Cortex of kidney (tissue), 1 donor: ENCODE results near the gene G6PC2.

Experiments
- DNase-seq: peaks from one replicate; lab custom pipeline; 2025; lab: John Stamatoyannopoulos, UW

The G6PC2 gene

GRCh38 chr2:168945508-168945907 is 44.4 kb downstream of the G6PC2 start:
- DNase-seq, result no peak

- no peak for DNase-seq
Measured at GRCh38 chr2:168948621-168949212, 47.6 kb downstream of the G6PC2 start.

- DNase-seq, result no peak
Measured at GRCh38 chr2:168949324-168949723, 48.2 kb downstream of the G6PC2 start.

- DNase-seq, result no peak
Measured at GRCh38 chr2:168951871-168952270, 50.8 kb downstream of the G6PC2 start.

GRCh38 chr2:168952424-168952823 is 51.3 kb downstream of the G6PC2 start:
- no peak for DNase-seq

- DNase-seq, result no peak
Measured at GRCh38 chr2:168954256-168954655, 53.2 kb downstream of the G6PC2 start.

GRCh38 chr2:168955321-168955720 is 54.2 kb downstream of the G6PC2 start:
- no peak for DNase-seq

GRCh38 chr2:168956392-168956791 is 55.3 kb downstream of the G6PC2 start:
- no peak for DNase-seq
